ENCODE results near the gene DAPL1. TPM values are rescaled to one million over a fixed set of nuclear protein-coding genes. Genes with fewer than 3 reads are reported as not detected.

Gene DAPL1
- total RNA-seq, 2 experiments from 2014 or later = not detected

DNA sequence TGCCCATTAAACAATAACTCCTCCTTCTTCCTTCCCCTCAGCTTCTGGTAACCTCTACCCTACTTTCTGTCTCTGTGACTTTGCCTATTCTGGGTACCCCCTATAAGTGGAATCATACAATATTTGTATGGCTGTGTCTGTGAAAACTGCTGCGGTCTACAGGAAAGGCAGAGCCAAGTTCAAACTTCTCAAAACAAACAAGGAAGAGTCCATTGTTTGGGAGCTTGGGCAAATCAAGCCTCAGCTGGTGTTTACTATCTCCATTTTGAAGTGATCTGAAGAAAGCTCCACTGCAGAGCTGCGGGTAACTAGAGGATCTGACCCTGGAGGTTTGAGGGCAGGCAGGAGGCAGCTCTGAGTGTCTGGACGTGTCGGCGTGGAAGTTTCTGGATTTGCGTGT, 48.6 kb upstream of the DAPL1 start:
- Histone ChIP-seq H3K4me1 (ENCODE audit: insufficient read depth, low read length, poor library complexity, severe bottlenecking) (no peaks in the 10 kb centered on the region), H3K79me2 (ENCODE audit: insufficient read depth, low read depth, low read length) (no peaks in the 10 kb centered on the region), H3K9me3 (ENCODE audit: low read length) (no peaks in the 10 kb centered on the region), H3K36me3 (ENCODE audit: insufficient read depth, low read length) (no peaks in the 10 kb centered on the region), H3K4me2 (ENCODE audit: low read length) (no peak overlapping the region), H3K4me3 (ENCODE audit: low read depth, low read length, poor library complexity, severe bottlenecking) (no peak overlapping the region), H3K27ac (ENCODE audit: low read depth, low read length, poor library complexity, severe bottlenecking) (no peak overlapping the region), H2AFZ (ENCODE audit: low read length) (no peak overlapping the region), H3K9me2 (ENCODE audit: insufficient read depth, low read length) (no peaks in the 10 kb centered on the region), H4K20me1 (ENCODE audit: insufficient read depth, low read length) (no peaks in the 10 kb centered on the region)
- DNase-seq (ENCODE audit: low spot score) = no peak
- POLR2A ChIA-PET = interaction anchor here (0.7 to 1.6 kb wide), 5 partner anchors 8 to 1830 kb away, joined by 3 to 4 read pairs (median 3); no protein-coding TSS in a partner anchor
- no TSS peak for BruUV-seq (replicated peaks)
- TF ChIP-seq EZH2phosphoT487 (IDR thresholded peaks at IDR 0.05; ENCODE audit: borderline replicate concordance, low read depth, low read length) = no peak
- TF ChIP-seq CTCF (conservative IDR thresholded peaks at IDR 0.05; ENCODE audit: low read length) = no peak
- CTCF ChIA-PET (ENCODE audit: unreplicated experiment) = interaction anchor here (0.9 kb wide), 2 partner anchors 9 to 11 kb away, joined by 3 read pairs; no protein-coding TSS in a partner anchor
- intact Hi-C loops (cut with micrococcal nuclease; ENCODE audit: unreplicated experiment) = no loop called here

DNA sequence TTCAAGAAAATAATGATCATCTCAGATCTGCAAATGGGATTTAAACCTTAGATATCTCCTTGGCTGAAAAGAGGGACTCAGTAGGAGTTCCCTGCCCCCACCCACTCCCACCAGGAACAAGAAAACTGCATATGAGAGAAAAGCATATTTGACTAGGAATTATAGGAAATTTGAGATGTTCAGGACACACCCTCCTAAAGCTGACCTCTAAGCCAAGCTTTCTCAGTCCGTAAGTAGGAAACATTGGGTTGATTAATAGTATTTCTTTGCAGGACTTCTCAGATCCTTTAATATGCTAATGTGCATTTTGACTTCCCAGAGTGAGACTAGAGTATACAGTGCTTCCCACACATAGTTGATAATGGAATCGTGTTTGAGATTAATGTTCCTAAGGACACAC, 47.8 kb upstream of the DAPL1 start:
- Histone ChIP-seq H3K4me2 (ENCODE audit: low read length) (no peak overlapping the region), H3K4me3 (ENCODE audit: low read depth, low read length, poor library complexity, severe bottlenecking) (no peak overlapping the region), H3K27ac (ENCODE audit: low read depth, low read length, poor library complexity, severe bottlenecking) (no peak overlapping the region), H3K79me2 (ENCODE audit: insufficient read depth, low read depth, low read length) (no peaks in the 10 kb centered on the region), H3K9me3 (ENCODE audit: low read length) (no peaks in the 10 kb centered on the region), H3K9me2 (ENCODE audit: insufficient read depth, low read length) (no peaks in the 10 kb centered on the region), H4K20me1 (ENCODE audit: insufficient read depth, low read length) (no peaks in the 10 kb centered on the region), H3K4me1 (ENCODE audit: insufficient read depth, low read length, poor library complexity, severe bottlenecking) (no peaks in the 10 kb centered on the region), H2AFZ (ENCODE audit: low read length) (no peak overlapping the region), H3K36me3 (ENCODE audit: insufficient read depth, low read length) (no peaks in the 10 kb centered on the region)
- no peak for TF ChIP-seq CTCF (conservative IDR thresholded peaks at IDR 0.05; ENCODE audit: low read length)
- no peak for TF ChIP-seq EZH2phosphoT487 (IDR thresholded peaks at IDR 0.05; ENCODE audit: borderline replicate concordance, low read depth, low read length)
- DNase-seq (ENCODE audit: low spot score) = no peak
- ChIA-PET CTCF (ENCODE audit: unreplicated experiment) (no interaction called here), POLR2A (interaction anchor here (0.6 to 1.2 kb wide), 3 partner anchors 63 to 726 kb away, joined by 3 to 4 read pairs (median 3); no protein-coding TSS in a partner anchor)
- intact Hi-C loops (cut with micrococcal nuclease; ENCODE audit: unreplicated experiment) = no loop called here
- BruUV-seq (replicated peaks) = no TSS peak

GRCh38 chr2:158748926-158749590, 46.1 kb upstream of the DAPL1 start:
- Histone ChIP-seq H3K4me2 (ENCODE audit: low read length) (no peak overlapping the region), H3K79me2 (ENCODE audit: insufficient read depth, low read depth, low read length) (no peaks in the 10 kb centered on the region), H3K36me3 (ENCODE audit: insufficient read depth, low read length) (no peaks in the 10 kb centered on the region), H3K4me3 (ENCODE audit: low read depth, low read length, poor library complexity, severe bottlenecking) (no peak overlapping the region), H2AFZ (ENCODE audit: low read length) (no peak overlapping the region), H3K4me1 (ENCODE audit: insufficient read depth, low read length, poor library complexity, severe bottlenecking) (no peaks in the 10 kb centered on the region), H3K9me3 (ENCODE audit: low read length) (no peaks in the 10 kb centered on the region), H3K9me2 (ENCODE audit: insufficient read depth, low read length) (no peaks in the 10 kb centered on the region), H3K27ac (ENCODE audit: low read depth, low read length, poor library complexity, severe bottlenecking) (no peak overlapping the region), H4K20me1 (ENCODE audit: insufficient read depth, low read length) (no peaks in the 10 kb centered on the region)
- DNase-seq (ENCODE audit: low spot score) = no peak
- ChIA-PET POLR2A (no interaction called here), CTCF (ENCODE audit: unreplicated experiment) (interaction anchor here (0.6 to 0.8 kb wide), 3 partner anchors 11 to 22 kb away, joined by 3 read pairs; no protein-coding TSS in a partner anchor)
- intact Hi-C loops (cut with micrococcal nuclease; ENCODE audit: unreplicated experiment) = no loop called here
- no TSS peak for BruUV-seq (replicated peaks)
- no peak for TF ChIP-seq EZH2phosphoT487 (IDR thresholded peaks at IDR 0.05; ENCODE audit: borderline replicate concordance, low read depth, low read length)
- no peak for TF ChIP-seq CTCF (conservative IDR thresholded peaks at IDR 0.05; ENCODE audit: low read length)
